C4-2B (cell line): ENCODE data around the gene REV3L.

Experiments used
- ZFX ChIP-seq: fragments of 450-650 bp; IDR thresholded peaks from 2 replicates; pipeline ENCODE4 v1.6.1; 2017
- TF ChIP-seq, protein P1 (sequence below): fragments of 450-650 bp; conservative IDR thresholded peaks from 2 replicates; pipeline ENCODE4 v1.5.1; 2017; ENCODE audit warnings: mild to moderate bottlenecking

DNA sequence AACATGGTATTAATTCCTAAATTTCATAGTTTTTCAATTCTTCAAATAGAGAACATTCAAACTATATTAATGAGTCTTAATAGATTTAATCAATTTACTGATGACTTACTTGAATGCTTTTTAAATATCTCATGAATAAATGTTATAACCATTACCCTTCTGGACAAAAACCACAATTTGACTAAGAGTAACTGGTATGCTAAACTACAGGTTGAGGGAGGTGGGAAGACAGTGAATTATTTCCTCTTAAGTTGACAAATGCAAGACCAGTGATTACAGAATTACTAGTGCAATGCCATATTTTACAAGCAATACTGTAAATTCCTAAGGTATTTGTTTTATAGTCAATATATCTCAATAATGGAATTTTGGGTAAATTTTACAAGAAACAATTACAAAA, 65.1 kb downstream of the REV3L start:
- TF ChIP-seq, protein P1, sequence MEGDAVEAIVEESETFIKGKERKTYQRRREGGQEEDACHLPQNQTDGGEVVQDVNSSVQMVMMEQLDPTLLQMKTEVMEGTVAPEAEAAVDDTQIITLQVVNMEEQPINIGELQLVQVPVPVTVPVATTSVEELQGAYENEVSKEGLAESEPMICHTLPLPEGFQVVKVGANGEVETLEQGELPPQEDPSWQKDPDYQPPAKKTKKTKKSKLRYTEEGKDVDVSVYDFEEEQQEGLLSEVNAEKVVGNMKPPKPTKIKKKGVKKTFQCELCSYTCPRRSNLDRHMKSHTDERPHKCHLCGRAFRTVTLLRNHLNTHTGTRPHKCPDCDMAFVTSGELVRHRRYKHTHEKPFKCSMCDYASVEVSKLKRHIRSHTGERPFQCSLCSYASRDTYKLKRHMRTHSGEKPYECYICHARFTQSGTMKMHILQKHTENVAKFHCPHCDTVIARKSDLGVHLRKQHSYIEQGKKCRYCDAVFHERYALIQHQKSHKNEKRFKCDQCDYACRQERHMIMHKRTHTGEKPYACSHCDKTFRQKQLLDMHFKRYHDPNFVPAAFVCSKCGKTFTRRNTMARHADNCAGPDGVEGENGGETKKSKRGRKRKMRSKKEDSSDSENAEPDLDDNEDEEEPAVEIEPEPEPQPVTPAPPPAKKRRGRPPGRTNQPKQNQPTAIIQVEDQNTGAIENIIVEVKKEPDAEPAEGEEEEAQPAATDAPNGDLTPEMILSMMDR, result no peak
- no peak for TF ChIP-seq ZFX
